HG03060 (cell line): ENCODE measurements around the gene DDX17.

Experiments
- ATAC-seq: cut with Tn5 transposase; IDR thresholded peaks from one replicate; pipeline ENCODE4 v1.9.1; 2021; ENCODE audit warnings: low read depth, moderate number of reproducible peaks; ENCODE audit not compliant: unreplicated experiment

The DDX17 gene

GRCh38 chr22:38506118-38506962, at the start of gene DDX17:
TSS of gene DDX17 (minus strand) at chr22:38506311.
- peak; percentile 87 for ATAC-seq

DNA sequence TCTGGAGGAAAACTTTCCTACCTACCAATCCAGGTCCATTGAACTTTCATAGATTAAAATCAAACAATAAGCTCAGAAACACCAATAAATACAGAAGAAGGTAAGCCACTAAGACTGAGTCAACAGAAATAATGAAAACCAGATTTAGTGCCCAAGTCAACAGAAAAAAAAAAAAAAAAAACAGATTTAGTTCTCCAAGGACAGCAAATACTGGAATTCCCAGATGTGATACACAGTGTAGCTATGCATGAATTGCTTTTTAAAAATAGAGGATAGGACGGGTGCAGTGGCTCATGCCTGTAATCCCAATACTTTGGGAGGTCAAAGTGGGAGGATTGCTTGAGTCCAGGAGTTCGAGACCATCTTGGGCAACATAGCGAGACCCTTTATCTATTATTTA, 48.2 kb upstream of the DDX17 start:
- ATAC-seq: no peak

- ATAC-seq: no peak
These were observed 43.2 kb upstream of the DDX17 start for GRCh38 chr22:38549101-38549894.

DNA sequence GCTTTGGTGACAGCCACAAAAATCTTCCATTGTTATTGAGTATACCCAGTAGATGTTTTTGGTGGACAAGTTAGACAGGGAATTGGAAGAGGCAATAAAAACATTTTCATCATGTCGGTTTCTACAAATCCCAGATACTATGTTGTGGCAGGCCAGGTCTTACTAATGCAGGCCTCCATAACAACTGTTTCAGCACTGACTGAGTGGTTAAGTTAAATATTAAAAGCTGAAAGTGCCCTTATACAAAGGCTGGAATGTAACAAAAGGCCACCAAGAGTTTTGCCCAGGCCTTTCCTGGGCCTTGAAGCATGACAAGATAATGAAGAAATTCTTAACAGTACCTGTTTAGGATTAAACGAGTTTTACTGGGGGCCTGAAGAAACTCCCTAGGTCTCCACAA, 34.6 kb upstream of the DDX17 start:
- ATAC-seq: no peak

- ATAC-seq: no peak
These were observed 25.3 kb upstream of the DDX17 start for GRCh38 chr22:38531251-38531938.

DNA sequence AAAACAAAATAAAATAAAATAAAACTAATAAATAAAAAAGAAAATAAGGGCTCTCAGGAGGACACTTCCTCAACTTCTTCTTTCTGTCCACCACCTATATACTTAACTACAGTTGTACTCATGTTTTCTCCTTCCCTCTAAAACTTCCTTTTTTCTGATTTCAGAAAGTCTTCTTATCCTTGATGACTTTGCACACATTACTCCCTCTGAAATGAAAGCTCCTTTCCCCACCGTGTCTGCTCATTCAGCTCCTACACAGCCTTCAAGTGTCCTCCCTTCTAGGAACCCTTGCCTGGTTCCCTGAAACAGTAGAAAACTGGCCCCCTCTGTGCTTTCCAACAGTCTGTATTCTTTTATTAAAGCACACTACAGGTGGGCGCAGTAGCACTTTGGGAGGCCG, 18.3 kb upstream of the DDX17 start:
- no peak for ATAC-seq

- no peak for ATAC-seq
These were observed 17.4 kb upstream of the DDX17 start for GRCh38 chr22:38523479-38523878.

- ATAC-seq: no peak
These were observed 16.9 kb upstream of the DDX17 start for GRCh38 chr22:38523029-38523428.

DNA sequence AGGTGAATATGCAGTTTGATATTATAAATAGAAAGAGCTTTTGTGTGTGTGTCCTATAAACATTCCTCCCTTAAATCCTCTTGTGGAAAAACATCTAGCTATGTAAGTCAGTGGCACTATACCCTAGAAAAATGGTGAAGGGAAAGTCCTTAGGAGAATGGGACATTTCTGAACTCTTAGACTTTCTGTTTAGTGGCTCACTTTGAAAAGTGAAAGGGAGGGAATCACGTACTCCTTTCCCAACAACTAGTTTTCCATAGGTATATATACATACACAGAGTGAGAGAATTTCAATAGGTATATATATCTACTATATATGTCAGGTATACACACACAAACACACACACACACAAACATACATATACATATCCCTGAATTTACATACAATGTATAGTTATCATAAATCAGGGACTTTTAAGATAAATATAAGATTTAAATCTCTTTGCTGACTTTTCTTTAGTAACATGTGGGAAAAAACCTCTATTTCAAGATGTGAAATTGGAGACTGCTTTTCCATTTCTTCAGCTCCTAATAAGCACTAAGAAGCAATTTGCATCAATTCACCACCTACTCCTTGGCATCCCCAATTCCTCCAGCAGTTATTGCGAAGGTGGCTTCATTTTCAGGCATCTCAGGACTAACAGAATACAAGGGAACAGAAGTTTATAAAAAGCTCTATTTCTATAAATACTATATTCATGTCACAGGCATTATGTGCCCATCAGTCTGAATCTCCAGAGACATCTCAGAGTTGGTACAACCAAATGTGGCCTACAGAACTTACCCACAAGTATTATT, 13.5 kb upstream of the DDX17 start:
- no peak for ATAC-seq

GRCh38 chr22:38518620-38519019, 12.5 kb upstream of the DDX17 start:
- ATAC-seq: no peak

DNA sequence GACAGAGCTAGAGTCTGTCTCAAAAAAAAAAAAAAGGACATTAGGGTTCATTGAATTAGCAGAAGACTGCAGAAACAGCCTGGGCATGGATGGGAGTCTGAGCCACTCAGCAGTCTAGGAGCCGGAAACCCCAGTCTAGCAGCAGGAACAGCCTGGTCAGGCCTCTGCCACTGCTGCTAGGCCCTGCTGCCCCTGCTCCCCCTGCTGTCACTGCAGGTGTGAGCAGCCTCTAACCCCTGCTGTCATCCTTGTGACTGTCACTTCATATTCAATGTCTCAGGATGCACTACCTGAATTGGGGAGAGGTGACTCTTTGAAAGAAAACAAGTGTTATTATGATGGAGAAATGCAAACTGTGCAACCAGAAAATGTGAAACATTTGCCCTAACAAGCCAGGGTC, 7.0 kb upstream of the DDX17 start:
- no peak for ATAC-seq

DNA sequence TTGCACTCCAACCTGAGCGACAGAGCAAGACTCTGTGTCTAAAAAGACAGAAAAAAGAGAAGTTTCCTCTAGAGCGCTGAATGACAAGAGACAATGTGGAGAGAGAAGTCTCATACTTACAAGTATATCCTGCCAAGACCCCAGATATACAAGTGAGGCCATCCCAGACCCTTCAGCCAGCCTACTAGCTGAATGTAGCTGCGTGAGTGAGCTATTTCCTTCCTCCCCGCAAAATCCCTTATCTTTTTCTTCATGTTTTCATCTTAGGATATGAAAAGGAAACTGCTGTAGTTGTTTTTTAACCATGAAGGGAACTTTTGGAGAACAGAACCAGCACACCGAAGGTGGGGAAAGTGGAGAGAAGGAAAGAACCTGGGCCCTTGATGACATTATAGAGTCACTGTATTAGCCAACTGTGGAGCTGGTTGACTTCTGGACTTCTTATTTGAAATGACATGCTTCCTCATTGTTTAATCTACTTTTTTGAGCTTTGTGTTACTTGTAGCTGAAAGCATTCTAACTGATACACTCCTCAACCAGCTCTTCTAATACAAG, 4.4 kb upstream of the DDX17 start:
- ATAC-seq: no peak

DNA sequence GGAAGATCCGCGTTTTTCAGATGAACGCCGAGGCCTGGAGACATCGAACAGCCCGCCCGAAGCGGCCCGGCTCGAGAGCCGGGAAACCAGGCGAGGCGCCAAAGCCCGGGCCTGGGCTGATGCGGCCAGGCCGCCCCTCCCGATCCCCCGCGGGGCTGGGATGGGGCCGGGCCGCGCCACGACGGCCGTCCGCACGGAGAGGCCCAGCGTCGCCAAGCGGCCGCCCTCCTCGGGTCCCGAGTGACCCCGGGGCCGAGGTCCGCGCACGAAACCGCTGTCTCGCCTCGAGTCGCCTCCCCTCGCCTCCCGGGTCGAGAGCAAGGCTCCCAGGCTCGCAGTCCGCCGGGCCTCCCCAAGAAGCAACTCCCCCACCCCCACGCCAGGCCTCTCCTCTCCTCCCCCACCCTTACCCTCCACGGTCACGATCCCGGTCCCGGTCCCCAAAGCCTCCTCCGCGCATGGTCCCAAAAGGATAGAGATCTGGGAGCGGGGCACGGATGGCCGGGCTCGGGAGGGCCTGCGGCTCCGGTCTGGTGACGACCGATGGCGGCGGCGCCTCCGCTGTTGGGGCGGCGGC, 482 bp downstream of the DDX17 start:
- ATAC-seq: no peak

DNA sequence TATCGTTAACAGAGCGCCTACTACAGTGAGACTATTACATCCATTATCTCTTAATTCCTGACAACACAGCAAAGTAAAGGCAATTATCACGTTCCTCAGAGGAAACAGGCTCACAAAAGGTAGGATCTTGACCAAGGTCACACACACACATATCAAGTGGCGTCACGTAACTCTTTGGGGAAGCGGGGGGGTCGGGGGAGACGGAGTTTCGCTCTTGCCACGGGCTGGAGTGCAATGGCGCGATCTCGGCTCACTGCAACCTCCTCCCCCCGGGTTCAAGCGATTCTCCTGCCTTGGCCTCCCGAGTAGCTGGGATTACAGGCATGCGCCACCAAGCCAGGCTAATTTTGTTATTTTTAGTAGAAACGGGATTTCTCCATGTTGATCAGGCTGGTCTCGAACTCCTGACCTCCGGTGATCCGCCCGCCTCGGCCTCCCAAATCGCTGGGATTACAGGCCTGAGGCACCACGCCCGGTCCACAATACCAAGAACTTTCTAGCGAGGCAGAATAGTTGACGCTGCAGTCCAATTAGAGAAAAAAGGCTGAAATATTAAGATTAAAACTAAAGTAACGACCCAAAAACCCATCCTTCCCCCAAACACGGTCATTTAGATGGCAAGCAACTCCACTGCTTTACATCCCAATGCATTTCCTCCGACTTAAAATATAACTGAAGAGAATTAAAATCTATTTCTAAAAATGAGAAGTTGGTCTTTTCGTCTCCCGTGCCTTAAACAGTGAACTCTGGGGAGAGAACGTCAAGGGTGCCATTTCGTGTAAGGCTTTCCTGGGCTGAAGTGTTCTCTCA, 1.2 kb downstream of the DDX17 start:
- ATAC-seq: no peak

GRCh38 chr22:38503021-38503420, 3.1 kb downstream of the DDX17 start:
- no peak for ATAC-seq

DNA sequence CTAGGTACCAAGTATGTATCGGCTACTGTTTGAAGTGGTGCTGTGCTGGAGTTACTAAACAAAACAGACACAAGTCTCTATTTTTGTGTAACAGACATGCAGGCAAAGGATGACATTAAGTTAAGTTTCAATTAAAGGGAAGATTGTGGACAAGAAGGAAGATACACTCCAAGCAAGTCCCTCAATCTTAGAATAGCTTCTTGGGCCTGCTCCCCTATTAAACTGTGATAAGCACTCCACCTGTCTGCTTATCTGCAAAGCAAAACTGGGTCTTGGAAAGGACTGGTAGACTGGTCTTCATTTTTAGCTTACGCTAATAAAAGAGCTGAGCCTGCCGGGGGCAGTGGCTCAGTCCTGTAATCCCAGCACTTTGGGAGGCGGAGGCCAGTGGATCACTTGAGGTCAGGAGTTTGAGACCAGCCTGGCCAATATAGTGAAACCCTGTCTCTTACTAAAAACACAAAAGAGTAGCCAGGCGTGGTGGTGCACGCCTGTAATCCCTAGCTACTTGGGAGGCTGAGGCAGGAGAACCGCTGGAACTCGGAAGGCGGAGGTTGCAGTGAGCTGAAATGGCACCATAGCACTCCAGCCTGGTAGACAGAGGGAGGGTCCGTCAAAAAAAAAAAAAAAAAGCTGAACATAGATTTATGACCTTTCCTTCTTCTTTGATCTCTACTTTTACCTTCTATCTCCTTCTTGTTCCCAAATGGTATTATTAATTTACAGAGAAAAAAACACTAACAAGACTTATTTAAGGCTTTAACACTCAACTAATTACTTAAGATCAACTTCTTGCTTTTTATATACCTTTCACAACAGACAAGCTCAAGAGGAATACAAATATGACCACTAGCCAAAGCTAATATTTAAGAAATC, 4.1 kb downstream of the DDX17 start:
- ATAC-seq: no peak

- no peak for ATAC-seq
These were observed 8.2 kb downstream of the DDX17 start for GRCh38 chr22:38497869-38498268.

- ATAC-seq: no peak
These were observed 11.2 kb downstream of the DDX17 start for GRCh38 chr22:38494939-38495338.
